HTR-8/SVneo (cell line): ENCODE results near the gene MS4A4E.
"Not testable (repeated sequence)": the region's sequence is repeated elsewhere in the genome, so short reads cannot be mapped to it uniquely, and the experiment has no call there.

Experiments used
- DNase-seq: peaks from one replicate; pipeline ENCODE4 v3.0.0; 2011; ENCODE audit warnings: low spot score, mixed read lengths; ENCODE audit not compliant: insufficient read length
- FAIRE-seq: peaks from 2 replicates; lab custom pipeline; 2011; peaks lifted over from hg19 to GRCh38; lab: Jason Lieb, UNC

The MS4A4E gene

GRCh38 chr11:60242740-60243239 lies at the start of gene MS4A4E:
TSS of gene MS4A4E (minus strand) at chr11:60243137. CDS start at chr11:60230055, 13,082 bp downstream.
- no peak for FAIRE-seq
- DNase-seq = no peak

GRCh38 chr11:60292145-60292544 lies 49.2 kb upstream of the MS4A4E start:
- DNase-seq (no peak), FAIRE-seq (no peak)

- no peak for FAIRE-seq
- DNase-seq = no peak
Measured at GRCh38 chr11:60288531-60288930, 45.6 kb upstream of the MS4A4E start.

DNA sequence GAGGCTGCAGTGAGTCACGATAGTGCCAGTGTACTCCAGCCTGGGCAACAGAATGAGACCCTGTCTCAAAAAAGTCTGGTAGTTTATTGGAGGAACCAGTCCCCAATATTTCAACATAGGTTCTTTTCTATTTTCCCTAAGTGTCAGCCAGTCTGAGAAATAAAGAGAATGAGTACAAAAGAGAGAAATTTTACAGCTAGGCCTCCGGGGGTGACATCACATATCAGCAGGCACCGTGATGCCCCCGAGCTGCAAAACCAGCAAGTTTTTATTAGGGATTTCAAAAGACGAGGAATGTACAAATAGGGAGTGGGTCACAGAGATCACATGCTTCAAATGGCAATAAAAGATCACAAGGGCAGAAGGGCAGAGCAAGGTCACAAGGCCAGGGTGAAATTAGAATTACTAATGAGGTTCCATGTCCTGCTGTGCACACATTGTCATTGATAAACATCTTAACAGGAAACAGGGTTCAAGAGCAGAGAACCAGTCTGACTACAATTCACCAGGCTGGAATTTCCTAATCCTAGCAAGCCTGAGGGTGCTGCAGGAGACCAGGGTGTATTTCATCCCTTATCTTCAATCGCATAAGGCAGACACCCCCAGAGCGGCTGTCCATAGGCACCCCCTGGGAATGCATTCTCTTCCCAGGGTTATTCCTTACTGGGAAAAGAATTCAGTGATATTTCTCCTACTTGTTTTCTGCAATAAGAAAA lies 42.6 kb upstream of the MS4A4E start:
- FAIRE-seq, DNase-seq: not testable (repeated sequence)

DNA sequence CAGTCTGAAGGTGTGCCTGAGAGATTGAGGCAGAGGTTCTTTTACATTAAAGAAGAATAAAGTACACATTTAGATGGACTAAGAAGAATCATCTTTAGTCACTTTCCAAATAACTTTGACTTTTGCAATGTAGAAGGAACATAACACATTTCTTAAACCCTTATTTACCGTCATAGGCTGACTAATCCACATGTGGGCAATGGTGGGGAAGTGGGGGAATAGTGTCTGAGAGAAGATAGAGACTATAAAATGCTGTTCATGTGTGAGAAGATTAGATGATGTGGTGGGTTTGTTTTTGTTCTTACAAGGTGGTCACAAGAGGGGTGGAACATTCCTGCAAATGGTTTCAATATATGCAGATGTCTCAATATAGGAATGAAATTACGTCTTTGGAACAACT lies 39.3 kb upstream of the MS4A4E start:
- DNase-seq (no peak), FAIRE-seq (no peak)

- DNase-seq = no peak
- no peak for FAIRE-seq
Measured at GRCh38 chr11:60281485-60281884, 38.5 kb upstream of the MS4A4E start.

- no peak for FAIRE-seq
- no peak for DNase-seq
Measured at GRCh38 chr11:60280412-60280811, 37.5 kb upstream of the MS4A4E start, which contains the start of gene MS4A4A. TSS of gene MS4A4A (plus strand) at chr11:60280666. CDS start at chr11:60280676, 10 bp downstream.

- DNase-seq (no peak), FAIRE-seq (no peak)
Measured at GRCh38 chr11:60274416-60274815, 31.5 kb upstream of the MS4A4E start.

DNA sequence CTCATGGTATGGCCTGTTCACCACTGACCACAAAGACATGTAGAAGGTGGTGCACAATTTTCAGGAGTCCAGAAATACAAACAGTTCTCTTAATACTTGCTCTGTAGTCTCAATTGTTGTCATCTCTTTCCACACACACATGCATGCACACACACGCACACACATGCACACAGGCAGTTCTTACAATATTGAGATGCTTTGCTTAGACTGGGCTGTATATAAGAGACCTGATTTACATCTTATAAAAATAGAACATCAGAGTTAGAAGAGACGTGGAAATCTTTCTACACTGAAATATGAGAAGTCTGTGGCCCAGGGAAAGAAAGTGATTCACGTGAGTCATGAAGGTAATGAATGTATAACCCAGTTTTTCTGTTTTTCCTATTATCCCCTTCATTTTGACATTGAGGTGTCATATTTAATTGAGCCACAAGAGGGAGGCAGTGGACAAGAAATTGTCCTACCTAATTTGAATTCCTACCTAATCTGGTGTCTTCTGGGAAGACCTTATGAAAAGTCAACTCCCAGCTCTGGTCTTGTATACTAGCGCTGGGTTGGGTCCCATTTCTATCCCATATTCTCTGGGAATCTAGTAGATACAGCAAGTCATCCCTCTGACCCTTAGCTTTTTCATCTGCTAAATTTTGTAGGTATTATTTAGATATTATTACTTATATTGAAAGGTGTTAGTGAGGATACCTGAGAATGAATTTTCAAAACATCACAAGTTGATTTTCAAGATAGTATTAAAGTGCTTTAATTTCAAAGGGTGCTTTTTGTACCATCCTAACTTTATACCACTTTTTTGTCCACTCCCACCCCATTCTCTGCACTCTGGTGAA lies 22.7 kb upstream of the MS4A4E start:
- FAIRE-seq (no peak), DNase-seq (peak; percentile 29)

DNA sequence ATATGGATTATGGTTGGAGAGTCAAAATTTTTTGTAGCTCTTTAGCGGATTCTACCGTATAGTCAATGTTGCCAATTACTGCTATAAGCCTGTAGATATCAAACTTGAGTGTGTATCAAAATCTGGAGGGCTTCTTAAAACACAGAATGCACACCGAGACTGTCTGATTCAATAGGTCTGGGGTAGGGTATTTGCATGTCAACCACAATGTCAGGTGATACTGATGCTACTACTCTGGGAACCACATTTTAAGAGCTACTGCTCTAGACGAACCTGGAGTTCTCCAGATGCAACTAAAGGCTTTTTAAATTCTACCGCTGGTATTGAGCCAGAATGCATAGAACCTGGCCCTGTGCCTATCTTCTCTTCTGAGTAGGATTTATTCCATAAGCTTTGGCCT lies 21.7 kb upstream of the MS4A4E start:
- DNase-seq = no peak
- no peak for FAIRE-seq

GRCh38 chr11:60263402-60263801 lies 20.5 kb upstream of the MS4A4E start:
- no peak for FAIRE-seq
- DNase-seq = no peak

GRCh38 chr11:60261014-60261413 lies 18.1 kb upstream of the MS4A4E start:
- no peak for DNase-seq
- FAIRE-seq = no peak

GRCh38 chr11:60257956-60258722 lies 15.2 kb upstream of the MS4A4E start:
- FAIRE-seq = peak; percentile 16

DNA sequence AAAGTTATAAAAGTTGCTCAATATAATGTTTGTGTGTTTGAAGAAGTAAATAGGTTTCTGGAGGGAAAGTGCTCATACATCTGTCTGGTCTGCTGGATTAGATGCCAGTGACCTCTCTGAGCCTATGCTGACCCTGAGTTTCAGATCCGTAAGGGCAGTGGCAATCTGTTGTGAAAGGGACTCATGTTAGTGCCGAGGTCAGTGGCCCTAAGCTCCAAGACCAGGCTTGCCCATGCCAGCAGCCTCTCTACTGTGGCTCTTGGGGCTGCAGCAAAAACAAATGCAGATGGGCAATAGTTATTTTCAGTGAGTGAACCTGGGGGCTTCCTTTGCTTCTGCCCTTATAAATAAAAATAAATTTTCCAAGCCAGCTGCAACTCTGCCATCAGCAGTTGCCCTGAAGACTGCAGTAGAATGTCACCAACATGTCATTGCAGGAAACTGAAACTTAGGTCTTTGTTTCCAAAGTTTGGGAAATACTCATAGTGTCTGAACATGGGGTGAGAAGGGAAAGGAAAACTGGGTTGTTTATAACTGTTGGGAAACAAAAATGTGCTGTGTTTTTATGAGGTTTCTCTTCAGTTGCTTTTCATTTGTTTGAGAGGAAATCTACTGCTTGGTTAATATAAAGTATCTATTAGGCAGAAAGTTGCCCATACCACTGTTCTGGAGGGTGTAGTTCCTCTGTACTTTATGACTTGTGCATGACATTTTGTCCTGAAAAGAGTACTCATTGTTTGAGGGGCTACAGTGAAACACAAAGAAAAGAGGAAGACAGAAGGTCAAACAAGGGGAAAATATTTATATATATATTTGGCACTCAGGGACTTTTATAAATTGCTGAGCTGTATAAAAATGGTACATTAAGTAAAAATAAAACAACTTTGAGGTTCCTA lies 9.5 kb upstream of the MS4A4E start:
- DNase-seq (no peak), FAIRE-seq (no peak)

More at GRCh38 chr11:60257956-60258722, 15.2 kb upstream of the MS4A4E start:
- DNase-seq = no peak

DNA sequence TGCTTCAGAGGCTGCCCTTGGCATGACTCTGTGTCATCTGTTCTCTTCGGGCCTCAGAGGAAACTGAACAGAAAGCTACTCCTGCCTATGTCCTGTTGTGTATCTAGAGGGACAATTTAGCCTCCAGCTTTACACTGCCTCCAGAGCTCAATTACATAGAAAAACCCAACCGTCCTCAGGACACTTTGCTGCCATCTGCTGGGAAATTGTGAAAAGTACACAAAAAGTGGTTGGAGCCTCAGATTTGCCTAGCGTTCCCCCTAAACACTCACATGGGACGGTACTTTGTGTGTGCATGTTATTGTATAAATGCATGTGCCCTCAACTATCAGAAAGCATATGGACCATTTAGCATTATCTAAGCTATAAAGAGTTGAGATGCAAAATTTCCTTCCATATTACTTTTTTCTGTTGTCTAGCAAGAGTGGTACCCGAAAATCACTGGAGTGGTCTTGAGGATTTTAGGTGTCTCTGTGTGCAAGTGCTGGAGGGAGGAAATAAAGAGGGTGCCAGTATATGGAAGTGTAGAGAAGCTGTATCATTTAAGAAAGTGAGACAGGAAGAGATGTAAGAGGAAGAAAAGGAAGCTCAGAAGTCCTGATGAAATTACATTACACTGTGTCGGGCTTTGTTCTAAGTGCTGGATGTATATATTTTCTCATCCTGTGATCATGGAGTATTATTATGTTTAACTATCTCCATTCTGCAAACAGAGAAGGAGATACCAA lies 8.7 kb upstream of the MS4A4E start:
- peak; percentile 3 for DNase-seq

DNA sequence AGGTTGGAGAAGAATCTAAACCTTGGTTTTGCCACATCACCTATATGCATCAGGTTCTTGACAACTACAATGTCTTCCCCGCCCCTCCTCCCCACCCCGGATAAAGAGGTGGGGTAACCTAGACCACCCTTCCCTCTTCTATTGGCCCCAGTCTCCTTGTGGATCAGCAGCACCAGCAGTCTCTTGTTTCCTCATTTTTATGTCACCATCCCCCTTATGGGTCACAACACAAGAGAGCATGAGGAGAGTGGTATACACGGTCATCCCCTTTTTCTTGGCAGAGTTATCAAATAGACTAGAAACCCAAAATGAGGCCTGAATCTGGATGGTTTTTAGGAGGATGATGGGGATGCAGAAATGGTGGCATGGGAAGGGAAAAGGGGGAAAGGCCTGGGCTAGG lies 1.2 kb downstream of the MS4A4E start:
- FAIRE-seq (no peak), DNase-seq (no peak)

More for the DNA sequence above, 8.7 kb upstream of the MS4A4E start:
- no peak for FAIRE-seq

GRCh38 chr11:60240662-60241061 lies 2.3 kb downstream of the MS4A4E start:
- no peak for DNase-seq
- no peak for FAIRE-seq

DNA sequence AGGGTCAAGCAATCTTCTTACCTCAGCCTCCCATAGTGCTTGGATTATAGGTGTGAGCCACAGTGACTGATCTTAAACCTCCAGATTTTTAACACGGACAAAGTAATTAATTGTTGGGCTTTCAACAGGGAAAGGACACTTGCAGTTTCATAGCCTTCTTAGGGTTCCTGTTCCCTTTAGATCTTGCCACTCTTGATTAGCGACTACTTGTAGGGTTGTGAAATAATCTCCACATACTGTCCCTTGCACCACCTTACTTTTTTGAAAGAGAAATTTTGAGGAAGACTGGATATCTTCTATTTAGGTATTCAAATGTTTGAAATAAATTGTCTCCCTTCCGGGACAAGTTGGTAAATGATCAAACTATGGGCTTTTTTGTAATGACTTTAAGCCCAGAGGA lies 7.6 kb downstream of the MS4A4E start:
- FAIRE-seq (no peak), DNase-seq (no peak)

- DNase-seq (no peak), FAIRE-seq (no peak)
Measured at GRCh38 chr11:60230681-60231080, 12.3 kb downstream of the MS4A4E start.
